GM18508 (cell line): ENCODE data around the gene GYG2.
"Not testable (repeated sequence)": the region's sequence is repeated elsewhere in the genome, so short reads cannot be mapped to it uniquely, and the experiment has no call there.

Experiments
- ATAC-seq: cut with Tn5 transposase; IDR thresholded peaks from one replicate; pipeline ENCODE4 v1.9.1; 2021; ENCODE audit warnings: moderate number of reproducible peaks; ENCODE audit not compliant: insufficient read depth, unreplicated experiment

GYG2 gene

DNA sequence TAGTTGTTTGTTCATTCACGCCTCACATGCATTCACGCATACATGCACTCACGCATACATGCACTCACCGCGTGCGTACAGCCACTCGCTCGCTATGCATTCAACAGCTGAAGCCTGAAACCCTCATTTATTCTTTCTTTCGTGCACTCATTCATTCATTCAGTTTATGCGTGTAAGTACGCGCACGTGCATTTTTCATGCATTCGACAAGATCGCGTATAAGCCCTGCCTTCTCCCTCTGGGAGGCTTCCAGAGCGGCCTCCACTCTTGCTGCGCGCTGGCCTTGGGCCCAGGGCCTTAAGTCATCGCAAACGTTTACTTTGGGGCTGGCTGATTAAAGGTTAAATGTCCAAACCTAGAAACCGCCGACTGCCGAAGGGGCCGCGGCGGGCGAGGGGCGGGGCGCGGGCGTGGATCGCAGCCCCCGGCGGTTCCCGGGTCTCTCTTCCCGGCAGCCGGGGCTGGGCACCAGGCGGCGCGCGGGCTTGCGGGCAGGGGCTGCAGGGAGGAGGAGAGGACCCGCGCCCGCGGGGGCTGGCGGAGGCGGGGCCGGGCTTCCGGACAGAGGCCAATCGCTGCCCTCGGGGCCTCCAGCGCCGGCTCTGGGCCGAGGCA is at the start of gene GYG2:
Gene GYG2, plus strand, starts transcription at position 587 of the 615 bp plus-strand sequence. CDS start 1,259 bp downstream, outside the sequence.
- no peak for ATAC-seq

DNA sequence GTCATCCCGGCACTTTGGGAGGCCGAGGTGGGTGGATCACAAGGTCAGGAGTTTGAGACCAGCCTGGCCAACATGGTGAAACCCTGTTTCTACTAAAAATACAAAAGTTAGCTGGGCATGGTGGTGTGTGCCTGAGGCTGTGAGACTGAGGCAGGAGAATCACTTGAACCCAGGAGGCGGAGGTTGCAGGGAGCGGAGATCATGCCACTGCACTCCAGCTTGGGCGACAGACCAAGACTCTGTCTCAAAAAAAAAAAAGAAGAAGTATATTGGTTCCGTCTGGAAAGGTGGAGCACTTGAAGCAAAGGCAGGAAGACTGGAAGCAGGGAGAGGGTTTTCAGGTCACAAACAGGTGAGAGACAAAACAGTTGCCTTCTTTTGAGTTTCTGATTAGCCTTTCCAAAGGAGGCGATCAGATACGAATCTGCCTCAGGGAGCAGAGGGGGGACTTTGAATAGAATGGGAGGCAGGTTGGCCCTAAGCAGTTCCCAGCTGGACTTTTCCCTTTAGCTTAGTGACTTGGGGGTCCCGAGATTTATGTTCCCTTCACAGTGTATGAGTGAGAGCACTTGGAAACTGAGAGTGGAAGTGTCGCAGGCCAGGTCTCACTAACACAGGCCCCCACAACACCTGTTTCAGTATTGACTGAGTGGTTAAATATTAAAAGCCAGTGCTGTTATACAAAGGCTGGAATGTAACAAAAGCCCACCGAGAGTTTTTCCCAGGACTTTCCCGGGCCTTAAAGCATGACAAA is 48.1 kb upstream of the GYG2 start:
- peak; percentile 60 for ATAC-seq

DNA sequence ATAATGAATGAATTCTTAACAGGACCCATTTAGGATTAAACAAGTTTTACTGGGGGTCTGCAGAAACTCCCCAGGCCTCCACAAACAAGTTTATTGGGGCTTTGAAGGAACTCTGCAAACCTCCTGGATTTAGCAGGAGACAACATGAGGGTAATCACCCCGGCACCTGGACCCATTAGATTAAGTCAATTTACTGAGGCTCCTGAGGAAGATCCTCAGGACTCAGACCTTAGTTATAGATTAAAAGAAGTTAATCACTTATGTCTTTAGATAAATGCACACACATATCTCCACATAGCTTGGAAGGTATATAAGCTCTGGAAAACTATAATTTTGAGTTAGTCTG is 47.5 kb upstream of the GYG2 start:
- ATAC-seq, result no peak

DNA sequence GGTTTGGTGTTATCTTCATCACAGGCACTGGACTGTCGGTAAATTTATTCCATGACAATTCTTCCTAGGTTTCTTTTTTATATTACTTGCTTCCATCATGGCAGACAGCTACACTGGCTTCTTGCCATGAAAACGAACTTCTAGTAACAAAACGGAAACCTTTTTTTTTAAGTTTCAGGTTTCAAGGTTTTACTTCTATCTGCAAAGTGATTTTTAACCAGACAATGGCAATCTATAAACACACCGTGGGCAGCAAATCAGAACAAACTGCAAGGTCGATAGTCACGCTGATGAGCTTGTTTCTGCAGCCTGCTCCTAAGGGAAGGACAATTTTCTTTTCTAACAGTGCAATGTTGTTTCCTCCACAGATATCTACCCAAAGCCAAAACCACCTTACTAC is 47.0 kb upstream of the GYG2 start:
- ATAC-seq, result no peak

DNA sequence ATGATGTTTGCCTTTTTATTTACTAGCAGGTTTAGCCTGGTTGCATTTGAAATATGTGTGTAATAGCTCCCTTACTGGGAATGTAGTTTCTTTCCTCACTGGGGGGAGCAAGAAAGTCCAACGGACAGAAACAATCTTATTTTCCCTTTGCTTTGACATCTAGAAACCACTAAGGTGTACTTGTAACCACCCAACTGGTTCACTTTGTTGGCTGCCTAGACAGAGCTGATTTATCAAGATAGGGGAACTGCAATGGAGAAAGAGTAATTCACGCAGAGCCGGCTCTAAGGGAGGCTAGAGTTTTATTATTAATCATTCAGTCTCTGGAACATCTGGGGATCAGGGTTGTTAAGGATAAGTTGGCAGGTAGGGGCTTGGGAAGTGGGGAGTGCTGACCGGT is 46.6 kb upstream of the GYG2 start:
- ATAC-seq, result no peak

DNA sequence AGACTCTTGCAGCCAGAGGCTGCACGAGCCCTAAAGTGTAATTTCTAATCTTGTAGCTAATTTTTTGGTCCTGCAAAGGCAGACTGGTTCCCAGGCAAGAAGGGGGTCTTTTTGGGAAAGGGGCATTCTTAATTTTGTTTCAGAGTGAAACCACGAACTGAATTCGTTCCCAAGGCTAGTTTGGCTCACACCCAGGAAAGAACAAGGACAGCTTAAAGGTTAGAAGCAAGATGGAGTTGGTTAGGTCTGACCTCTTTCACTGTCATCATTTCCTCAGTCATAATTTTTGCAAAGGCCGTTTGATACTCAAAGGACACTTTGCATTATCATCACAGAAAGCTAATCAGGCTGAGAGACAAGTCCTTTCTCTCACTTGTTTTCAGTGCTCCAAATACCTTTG is 46.0 kb upstream of the GYG2 start:
- ATAC-seq, result no peak

DNA sequence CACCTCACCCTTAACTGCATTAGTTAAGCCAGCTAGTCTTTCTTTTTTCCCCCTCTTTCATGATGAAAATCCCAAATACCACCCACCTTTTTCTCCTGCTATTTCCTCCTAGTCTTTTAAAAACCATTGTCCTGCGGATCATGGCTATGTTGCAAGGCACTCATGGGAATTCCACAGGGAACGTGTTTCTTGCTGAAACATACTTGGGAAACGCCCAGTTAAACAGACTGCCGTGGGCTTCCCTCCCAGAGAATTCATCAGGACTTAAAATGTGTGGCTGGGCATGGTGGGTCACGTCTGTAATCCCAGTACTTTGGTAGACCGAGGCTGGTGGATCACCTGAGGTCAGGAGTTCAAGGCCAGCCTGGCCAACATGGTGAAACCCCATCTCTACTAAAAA is 44.7 kb upstream of the GYG2 start:
- ATAC-seq, result no peak

DNA sequence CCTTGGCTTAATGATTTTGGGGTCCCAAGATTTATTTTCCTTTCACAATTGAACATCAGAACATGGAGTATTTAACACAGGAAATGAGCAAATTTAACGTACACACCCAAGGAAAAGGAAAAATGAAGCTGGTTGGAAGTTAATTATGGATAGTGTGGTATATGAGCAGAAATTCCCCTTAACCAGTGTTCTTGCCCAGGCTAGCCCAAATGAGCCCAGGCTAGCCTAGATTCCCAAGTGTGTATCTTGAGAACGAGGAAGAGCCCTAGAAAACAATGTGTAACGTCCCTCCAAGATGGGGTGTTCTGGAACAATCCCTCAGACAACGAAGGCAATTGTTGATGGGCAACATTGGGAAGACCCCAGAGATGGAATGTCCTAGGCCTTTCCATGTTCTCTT is 43.2 kb upstream of the GYG2 start:
- no peak for ATAC-seq

DNA sequence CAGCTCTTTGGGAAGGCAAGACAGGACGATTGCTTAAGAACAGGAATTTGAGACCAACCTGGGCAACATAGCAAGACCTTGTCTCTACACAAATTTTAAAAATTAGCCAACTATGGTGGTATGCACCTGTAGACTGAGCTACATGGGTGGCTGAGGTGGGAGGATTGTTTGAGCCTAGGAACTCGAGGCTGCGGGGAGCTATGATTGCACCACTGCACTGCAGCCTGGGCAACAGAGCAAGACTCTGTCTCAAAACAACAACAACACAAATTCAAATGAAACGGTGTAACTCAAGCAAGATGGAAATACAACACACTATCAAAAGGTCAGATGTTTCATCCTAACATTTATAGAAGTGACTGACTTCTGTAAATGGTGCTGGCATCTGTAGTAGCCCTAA is 39.8 kb upstream of the GYG2 start:
- no peak for ATAC-seq

DNA sequence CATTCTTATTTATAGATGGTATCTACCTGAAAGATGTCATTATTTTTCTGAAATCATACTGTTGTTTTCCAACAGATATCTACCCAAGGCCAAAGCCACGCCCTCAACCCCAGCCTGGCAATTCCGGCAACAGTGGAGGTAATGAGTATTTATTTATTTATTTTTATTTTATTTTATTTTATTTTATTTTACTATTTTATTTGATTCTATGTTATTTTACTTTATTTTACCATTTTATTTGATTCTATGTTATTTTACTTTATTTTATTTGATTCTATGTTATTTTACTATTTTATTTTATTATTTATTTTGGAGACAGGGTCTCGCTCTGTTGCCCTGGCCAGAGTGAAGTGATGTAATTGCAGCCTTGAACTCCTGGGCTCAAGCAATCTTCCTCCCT is 39.2 kb upstream of the GYG2 start:
- no peak for ATAC-seq

DNA sequence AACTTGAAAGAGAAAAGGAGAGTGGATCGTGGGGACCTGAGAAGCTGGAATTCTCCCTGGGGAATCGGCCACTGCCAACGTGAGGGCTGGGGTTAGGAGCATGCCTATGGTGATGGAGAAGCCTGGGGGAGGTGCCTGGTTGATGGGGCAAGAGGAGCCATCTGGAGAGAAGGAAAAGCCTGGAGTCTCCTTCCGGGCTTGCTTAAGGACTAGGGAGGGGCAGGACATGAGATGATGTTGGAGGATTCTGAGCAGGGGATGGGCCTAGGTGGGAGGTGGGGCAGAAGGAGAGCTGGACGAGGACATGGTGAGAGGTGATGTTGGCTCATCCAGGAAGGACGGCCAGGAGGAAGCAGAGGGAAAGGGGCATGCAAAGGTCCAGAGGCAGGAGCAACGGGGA is 35.0 kb upstream of the GYG2 start:
- ATAC-seq, result no peak

DNA sequence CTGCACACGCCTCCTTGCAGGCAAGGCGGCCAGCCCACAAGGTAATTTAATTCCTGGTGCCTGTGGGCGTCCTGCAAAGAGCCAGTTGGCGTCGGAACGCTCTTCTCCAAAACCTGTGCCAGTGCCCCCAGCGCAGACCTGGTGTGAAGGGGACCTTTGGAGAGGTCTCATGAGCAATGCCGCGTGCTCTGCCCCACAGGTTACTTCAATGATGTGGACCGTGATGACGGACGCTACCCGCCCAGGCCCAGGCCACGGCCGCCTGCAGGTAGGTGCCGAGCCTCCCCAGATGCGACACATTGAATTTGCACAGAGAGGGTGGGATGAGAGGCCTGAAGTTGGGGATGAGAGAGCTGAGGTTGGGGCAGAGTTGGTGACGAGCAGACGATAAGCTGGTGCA is 34.4 kb upstream of the GYG2 start:
- no peak for ATAC-seq

DNA sequence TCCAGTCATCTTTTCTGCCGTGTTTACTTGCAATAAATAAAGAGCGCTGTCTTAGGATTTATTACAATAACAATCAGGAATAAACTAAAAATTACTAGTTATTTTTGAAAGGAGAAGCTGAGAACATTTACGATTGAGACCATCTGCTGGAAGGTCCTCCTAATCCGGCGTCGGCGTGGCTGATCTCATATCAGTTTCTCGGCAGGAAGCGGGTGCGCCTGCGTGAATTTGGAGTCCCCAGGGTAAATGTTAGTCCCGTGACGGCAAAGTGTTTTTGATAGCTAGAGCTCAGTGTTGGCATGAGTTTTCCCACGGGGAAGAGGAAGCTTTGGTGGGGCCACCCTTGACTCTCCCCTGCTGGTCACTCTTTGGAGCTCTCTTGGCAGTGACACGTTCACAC is 31.9 kb upstream of the GYG2 start:
- not testable (repeated sequence) for ATAC-seq

DNA sequence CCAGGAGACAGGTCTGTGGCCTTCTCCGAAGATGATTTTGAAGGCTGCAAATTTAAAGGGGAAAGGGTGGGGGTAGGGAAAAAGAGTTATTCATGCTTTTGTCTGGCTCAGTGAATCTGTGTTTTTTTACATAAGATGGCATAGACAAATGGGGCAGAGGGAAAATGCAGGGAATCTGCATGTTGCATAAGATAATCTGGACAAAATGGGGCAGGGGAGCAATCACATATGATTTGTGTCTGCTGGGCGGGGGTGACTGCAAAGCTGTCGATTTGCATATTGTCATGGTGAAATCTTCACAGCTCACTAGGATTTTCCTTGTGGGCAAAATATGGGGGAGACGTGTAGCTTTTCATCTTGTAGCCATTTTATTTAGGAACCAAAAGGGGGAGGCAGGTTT is 29.4 kb upstream of the GYG2 start:
- no peak for ATAC-seq

DNA sequence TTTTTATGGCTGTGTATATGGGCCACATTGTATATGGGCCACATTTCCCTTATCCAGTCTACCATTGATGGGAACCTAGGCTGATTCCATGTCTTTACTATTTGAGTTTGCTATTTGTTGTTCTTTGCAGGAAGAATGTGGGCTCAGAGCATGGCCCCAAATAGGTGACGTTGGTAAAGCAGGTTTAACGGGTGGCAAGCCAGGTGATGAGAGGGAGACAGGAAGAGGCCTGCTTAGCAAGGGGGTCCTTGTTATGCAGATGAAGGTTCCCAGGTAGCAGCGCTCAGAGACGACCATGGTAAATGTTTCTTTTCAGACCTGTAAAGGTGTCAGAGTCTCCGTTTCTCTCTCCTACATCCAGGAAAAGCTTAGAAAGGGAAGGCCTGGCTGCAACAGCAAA is 28.8 kb upstream of the GYG2 start:
- not testable (repeated sequence) for ATAC-seq

DNA sequence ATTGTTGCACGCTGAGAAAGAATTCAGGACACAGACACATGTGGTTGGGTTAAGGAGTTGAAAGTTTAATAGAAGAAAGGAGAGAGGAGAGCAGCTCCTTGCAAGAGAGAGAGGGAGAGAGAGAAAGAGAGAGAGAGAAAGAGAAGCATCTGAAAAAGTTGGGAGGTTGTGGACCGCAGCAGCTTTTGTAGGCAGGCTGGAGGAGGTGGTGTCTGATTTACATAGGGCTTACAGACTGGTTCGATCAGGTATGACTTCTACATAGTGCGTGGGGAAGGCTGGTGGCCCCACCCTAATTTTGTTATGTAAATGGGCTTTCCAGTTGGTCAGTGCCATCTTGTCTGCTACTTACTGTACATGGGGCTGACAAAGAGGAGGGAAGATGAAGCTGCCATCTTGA is 27.5 kb upstream of the GYG2 start:
- ATAC-seq, result no peak

DNA sequence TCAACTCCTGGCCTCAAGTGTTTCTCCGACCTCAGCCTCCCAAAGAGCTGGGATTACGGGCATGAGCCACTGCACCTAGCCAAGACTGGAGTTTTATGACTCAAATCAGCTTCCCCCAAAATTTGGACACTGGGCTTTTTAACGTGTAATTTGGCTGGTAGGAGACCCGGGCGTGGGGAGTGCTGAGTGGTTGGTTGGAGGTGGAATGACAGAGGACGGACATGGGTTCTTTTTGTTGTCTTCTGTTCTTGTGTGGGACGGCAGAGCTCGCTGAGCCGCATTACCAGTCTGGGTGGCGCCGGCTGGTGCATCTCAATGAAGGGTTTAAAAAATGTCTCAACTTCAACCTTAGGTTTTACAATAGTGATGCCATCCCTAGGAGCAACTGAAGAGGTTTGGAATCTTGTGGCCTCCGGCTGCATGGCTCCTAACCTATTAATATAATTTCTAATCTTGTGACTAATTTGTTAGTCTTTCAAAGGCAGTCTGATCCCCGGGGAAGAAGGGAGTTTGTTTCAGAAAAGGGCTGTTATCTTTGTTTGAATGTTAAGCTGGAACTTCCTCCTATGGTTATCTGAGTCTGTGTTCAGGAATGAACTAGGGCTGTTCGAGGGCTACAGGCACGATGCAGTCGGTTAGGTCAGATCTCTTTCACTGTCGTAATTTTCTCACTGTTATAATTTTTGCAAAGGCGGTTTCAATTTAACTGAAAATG is 26.2 kb upstream of the GYG2 start:
- not testable (repeated sequence) for ATAC-seq

DNA sequence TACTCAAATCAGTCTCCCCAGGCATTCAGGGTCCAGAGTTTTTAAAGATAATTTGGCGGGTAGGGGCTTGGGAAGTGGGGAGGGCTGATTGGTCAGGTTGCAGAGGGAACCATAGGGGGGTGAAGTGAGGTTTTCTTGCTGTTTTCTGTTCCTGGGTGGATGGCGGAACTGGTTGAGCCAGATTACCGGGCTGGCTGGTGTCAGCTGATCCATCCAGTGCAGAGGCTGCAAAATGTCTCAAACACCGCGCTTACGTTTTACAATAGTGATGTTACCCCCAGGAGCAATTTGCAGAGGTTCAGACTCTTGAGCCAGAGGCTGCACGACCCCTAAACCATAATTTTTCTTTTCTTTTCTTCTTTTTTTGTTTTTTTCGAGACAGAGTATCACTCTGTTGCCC is 25.2 kb upstream of the GYG2 start:
- not testable (repeated sequence) for ATAC-seq

DNA sequence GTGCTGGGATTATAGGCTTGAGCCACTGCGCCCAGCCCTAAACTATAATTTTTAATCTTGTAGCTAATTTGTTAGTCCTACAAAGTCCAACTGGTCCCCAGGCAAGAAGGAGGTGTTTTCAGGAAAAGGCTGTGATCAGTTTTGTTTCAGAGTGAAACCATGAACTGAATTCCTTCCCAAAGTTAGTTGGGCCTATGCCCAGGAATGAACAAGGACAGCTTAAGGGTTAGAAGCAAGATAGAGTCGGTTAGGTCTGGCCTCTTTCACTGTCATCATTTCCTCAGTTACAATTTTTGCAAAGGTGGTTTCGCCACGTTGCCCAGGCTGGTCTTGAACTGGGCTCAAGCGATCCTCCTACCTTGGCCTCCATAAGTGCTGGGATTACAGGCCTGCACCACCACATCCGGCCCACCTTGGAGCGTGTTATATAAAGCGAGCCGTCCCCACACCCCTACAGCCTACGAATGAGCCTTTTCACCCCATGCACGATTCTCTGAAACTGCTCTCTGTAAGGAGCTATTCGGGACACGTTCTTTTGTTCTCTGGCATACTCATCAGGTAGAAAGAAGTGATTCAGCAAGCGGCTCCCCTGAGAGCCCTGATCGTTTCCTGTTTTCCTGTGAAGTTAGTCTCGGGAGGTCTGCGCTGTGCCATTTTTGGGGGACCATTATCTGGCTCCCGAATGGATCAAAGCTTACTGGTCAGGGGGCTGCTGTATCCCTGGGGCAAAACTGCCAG is 24.5 kb upstream of the GYG2 start:
- ATAC-seq, result not testable (repeated sequence)

DNA sequence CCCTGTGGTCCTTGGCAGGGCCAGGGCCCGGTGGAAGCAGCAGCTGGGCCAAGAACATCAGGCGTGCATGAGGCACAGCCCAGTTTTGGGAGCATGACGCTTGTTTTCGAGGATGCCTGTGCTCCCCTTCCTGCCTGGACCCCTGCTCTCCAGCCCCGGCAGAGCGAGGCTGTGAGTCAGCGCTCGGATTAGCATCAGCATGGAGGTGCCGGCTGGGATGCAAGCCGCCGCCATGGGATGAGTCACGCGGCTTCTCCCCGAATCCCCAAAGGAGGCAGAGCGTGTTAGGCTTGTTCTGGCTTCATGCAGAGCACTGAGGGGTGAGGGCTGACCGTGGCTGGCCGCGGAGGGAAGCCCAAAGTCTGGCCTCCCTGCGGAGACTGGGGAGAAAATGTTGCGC is 23.9 kb upstream of the GYG2 start:
- ATAC-seq, result not testable (repeated sequence)

DNA sequence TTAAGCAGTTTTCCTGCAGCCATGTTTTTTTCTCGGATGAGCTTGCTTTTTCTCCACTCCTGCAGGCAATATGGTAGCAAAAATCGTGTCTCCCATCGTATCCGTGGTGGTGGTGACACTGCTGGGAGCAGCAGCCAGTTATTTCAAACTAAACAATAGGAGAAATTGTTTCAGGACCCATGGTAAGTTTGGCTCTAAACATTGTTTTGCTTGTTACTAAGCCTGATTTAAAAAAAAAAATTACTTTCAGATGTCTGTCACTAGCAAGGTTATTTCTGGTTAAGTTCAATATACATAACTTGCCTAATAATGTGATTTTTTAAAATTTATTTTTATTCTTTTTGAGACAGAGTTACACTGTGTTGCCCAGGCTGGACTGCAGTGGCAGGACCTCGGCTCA is 17.5 kb upstream of the GYG2 start:
- ATAC-seq, result no peak
